NOMO-1 (cell line): ENCODE results near the gene ZNF580.

ENCODE experiments used
- DNase-seq, 2 experiments: peaks; one replicate each; lab custom pipeline; 2025; ENCODE audit not compliant: unreplicated experiment in 2 of 2; lab: John Stamatoyannopoulos, UW

The ZNF580 gene

DNA sequence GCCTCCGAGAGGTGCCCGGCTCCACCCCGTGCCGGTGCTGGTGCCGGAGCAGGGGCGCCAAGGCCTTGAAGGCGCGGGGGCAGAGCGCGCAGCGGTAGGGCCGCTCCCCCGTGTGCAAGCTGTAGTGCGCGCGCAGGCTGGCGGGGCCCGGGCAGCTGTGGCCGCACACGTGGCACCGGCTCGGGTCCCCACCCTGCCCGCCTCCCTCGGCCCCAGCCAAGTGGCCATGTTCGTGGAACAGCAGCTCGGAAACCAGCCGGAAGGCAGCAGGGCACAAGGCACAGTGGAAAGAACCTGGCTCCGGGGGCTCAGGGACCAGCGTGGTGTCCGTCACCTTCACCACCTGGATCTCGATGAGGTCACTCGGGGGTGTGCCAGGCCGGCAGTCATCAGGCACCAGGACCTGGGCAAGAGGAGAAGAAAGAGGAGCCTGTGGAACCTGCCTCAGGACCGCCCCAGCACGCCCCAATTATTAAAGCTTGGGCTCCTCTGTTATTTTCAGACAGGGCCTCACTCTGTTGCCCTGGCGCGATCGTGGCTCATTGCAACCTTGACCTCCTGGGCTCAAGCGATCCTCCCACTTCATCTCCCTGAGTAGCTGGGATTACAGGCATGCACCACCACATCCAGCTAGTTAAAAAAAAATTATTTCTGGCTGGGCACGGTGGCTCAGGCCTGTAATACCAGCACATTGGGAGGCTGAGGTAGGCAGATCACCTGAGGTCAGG is 18.4 kb upstream of the ZNF580 start:
- DNase-seq, result no peak

DNA sequence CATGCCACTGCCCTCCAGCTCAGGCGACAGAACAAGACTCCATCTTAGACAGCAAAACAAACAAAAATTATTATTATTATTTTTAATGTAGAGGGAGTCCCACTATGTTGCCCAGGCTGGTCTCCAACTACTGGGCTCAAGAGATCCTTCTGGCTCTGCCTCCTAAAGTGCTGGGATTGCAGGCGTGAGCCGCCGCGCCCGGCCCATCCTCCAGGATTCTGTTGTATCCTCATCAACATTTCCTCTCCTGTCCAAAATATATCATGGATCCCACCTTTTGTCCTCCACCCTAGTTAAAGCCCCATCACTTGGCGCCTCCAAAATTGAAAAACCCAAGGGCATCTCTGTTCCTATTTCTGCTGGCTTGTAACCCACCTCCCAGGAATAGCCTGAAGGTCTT is 17.7 kb upstream of the ZNF580 start:
- DNase-seq, result no peak

DNA sequence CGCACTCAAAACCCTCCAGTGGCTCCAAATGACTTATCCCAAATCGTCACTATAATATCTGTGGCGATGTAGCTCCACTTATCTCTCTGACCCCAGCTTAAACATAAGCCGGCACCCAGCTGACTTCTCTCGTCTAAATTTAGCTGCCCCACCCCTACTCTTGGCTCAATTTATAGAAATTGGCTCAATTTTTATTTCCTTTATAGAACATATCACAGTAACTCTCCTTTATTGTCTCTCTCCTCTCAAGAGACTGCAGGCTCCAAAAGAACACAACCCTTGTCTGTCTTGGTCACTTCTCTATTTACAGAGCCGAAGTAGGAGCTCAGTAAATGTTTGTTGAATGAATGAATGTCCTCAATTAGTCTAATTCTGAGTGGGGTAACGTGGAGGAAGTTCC is 17.2 kb upstream of the ZNF580 start:
- DNase-seq, result peak in 1 of 2 experiments; percentile 4

DNA sequence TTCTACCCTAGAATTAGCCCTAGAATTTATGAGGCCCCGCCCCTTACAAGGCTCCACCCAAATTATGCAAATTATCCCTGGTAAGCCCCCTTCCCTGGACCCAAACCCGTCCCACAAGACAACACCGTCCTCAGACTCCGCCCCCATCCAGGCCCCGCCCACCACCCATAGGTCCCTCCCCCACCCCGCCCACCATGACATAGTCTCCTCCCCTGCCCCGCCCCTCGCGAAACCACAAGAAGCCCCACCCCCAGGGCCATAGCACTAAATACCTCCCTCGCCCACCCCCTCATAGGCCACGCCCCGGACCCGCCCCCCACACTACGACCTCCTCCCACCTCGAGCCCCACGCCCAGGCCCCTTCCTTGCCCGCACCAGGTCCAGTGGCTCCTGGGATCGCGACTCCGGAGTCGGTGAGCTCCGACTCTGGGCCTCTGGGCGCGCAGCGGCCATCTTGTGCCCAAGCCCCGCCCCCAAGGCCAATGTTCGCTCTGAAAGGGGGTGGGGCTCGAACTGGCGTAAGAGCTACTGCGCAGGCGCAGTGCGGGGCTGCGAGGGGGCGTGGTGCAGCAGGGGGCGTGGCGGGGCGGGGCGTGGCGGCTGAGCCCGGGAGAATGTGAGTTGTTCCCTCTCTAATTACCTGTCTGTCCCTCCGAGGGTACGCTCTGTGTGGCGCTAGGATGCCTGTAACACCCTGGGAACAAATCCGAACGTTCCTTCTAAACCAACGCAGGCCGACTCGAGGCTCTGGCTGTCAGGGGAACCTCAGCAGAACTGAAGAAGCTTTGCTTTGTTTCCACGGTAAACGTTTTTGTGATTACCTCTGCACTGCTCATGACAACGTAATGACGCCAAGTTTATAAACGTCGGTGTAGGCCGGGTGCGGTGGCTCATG is 16.4 kb upstream of the ZNF580 start, which contains the start of gene ZNF784:
Gene ZNF784 (minus strand): TSS at position 458 of the 895 bp plus-strand sequence. CDS start 5 bp downstream, at position 453.
- peak; percentile 88 to 99 for DNase-seq

DNA sequence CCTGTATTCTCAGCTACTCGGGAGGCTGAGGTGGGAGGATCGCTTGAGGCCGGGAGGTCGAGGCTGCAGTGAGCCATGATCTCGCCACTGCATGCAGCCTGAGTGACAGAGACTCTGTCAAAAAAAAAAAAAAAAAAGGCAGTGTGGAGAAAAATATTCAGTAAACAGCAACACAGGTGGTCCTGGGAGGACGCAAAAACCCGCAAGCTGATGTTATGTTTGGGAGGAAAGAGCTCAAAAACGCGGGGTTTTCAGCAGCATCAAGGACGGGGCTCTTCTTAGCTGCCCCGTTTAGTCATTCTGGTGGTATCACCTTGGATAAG is 15.8 kb upstream of the ZNF580 start:
- no peak for DNase-seq

DNA sequence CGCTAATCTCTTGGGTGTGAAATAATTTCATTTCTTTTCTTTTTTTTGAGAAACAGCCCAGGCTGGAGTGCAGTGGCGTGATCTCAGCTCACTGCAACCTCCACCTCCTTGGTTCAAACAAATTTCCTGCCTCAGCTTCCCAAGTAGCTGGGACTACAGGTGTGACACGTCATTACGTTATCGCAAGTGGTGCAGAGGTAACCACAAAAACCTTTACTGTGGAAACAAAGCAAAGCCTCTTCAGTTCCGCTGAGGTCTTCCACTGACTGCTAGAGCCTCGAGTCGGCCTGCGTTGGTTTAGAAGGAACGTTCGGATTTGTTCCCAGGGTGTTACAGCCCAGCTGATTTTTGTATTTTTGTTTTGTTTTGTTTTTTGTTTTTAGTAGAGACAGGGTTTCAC is 14.5 kb upstream of the ZNF580 start:
- no peak for DNase-seq

DNA sequence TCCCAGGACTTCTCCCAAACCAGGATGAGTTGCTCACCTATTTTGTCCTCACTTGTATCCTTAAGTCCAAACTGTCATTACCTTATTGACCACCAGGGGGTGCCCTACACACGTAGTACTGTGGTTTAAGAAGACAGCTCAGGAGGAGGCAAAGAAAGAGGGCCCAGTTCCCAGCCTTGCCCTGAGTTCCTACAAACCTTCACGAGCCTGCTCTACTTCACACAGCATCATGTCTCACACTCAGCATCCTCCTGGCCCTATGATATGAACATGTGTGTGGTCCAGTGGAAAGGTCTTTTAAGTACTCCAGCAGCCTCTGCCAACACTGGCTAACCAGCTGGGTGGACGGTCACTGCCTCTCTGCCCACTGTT is 8.4 kb upstream of the ZNF580 start:
- DNase-seq, result peak; percentile 60 to 88

DNA sequence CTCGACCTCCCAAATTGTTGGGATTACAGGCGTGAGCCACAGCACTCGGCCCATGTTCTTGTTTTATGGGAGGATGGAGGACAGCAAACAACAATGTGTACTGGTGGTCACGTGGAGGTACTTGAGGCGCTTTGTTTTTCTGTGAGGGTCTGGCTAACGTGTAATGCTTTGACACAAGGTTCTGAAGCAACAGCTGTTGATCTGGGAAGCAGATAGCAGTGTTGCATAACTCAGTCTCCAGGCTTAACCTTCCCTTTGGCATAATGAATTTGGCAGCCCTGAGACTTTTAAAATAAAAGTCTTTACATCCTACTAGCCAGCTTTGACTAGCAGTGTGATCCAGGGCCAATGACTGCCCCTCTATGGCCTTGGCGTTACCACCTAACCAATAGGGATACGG is 6.9 kb upstream of the ZNF580 start:
- DNase-seq, result no peak

DNA sequence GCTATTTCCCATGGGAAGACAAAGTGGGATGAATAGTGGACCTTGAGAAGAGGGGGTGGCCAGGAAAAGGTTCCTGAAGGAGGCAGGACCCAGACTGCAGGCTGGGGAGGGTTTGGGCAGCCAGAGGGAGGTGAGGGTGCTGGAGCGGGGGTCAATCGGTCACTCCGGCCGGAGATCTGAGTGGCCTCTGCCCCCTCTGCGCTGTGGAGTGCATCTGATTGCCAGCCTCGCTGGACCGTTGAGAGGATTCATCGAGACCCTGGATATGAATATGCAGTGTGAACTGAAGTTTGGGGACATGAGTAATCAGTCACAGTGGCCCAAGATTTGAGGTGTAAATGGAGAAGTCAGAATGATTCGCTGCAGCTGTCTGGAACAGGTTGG is 5.5 kb upstream of the ZNF580 start:
- peak in 1 of 2 experiments; percentile 8 for DNase-seq

DNA sequence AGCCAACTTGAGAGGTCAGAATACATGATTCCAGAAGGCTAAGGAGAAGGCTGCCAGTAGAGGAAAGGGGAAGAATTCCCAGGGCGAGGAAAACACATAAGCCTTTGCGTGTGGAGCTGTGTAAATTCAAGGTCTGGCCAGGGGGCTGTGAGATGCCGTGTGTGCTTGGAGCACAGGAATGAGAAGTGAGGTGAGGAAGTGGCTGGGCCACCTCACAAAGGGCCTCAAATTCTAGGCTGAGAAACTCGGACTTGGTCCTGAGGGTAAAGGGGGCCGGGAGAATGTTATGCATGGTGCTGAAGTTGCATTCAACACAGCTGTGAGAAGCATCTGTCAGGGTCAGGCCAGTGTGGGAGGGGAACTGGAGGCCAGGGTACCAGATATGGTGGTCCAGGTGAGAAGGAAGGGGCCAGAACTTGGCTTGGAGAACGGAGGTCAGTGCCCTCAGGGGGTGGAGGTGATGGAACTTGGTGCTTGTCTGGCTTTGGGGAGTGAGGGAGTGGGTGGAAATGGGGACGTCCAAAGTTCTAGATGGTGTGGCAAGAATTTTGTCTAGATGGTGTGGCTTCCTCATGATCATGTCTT is 4.9 kb upstream of the ZNF580 start:
- DNase-seq, result no peak

DNA sequence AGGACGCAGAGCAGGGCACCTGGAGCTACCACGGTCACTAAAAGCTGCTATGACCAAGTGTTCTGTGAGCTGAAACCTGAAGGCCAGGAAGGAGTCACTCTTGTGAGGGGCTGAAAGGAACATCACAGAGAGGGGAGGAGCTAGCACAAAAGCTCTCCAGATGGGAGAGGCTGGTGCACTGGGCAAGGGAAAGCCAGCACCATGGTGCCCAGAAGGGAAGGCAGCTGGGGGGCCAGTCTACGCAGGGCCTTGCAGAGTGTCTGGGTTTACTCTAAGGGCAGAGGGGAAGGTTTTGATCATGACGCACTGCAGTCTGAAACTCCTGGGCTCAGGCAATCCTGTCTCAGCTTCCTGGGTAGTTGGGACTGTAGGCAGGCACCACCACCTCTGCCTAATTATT is 4.1 kb upstream of the ZNF580 start:
- no peak for DNase-seq

DNA sequence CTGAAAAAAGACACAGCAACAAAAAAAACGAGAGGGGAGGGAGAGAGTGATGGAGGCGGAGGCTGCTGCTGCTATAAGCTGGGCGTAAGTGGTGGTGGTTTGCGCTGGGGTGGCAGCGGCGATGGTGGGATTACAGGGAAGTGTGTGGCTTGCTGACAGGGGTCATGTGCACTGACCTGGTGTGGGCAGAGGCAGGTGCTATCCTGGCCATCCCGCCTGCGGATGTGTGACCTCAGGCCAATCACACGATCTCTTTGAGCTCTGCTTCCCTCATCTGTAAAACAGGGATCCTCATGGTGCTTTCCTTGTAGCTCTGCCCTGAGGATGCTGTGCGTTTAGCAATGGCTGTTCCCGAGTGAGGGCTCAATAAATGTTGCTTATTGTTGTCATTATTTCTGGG is 3.3 kb upstream of the ZNF580 start:
- DNase-seq, result no peak

DNA sequence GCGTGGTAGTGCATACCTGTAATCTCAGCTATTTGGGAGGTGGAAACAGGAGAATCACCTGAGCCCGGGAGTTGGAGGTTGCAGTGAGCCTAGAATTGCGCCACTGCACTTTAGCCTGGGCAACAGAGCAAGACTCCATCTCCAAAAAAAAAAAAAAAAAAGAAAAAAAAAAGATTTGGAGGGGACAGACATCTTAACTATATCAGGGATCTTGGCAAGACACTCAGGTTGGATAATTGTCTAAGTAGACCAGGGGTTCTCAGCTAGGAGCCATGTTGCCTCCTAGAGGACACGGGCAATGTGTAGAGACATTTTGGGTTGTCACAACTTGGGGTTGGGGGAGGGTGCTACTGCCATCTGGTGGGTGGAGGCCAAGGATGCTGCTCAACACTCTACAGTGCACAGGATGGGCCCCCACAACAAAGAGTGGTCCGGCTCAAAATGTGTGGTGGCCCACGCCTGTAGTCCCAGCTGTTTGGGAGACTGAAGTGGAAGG is 1.9 kb upstream of the ZNF580 start:
- DNase-seq, result no peak

DNA sequence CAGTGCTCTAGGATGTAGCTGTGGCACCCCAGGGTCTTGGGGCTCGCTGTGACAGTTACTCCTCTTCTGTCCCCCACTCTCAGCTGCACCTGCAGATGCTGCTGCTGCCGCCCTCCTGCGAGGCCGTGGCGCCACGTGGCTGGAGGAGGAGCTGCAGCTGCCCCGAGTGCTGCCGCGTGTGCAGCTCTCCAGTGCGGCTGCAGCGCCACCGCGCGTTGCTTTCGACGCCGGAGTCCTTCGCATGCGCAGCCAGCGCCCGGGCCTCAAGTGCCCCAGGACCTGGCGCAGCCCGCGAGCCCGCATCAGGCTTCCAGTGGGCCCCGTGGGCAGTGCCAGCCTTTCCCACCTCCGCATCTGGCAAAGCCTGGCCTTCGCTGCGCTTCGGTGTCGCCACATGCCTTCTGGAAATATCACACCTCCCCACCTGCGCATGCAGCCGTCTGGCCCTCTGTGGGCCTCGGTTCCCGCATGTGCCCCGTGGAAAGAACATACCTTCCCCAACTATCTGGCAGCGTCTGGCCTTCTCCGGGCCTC is 692 bp upstream of the ZNF580 start:
- DNase-seq, result no peak

DNA sequence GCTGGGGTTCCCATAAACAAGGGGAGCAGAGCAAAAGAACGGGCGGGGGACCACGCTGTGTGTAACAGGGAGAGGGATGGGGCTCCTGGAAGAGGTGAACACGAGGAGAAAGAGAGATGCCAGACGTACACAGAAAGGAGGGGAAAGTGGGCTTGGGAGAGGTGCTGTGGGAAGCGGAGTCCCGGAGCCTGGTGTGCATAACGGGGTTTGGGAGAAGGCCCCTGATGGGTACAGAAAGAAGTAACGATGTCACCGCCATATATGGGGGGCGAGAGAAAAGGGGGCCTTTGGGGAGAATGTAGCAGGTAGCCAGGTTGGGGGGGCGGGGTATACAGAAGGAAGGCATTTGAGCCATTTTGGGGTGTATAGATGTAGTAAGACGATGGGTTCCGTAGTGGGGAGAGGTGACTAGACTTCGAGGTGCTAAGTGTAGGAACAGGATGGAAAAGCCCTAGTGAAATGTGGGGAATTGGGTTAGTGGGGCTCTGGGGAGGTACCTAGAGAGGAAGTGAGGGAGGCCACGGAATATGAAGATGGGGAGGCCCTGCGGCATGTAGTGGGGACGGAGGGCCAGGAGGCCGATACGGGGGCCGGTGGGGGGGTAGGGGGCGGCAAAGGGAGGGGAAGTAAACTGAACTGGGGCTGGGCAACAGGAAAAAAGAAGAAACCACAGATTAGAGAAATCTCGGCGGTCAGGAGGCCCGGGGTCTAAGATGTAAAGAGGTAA is 787 bp downstream of the ZNF580 start:
- peak in 1 of 2 experiments; percentile 29 for DNase-seq

DNA sequence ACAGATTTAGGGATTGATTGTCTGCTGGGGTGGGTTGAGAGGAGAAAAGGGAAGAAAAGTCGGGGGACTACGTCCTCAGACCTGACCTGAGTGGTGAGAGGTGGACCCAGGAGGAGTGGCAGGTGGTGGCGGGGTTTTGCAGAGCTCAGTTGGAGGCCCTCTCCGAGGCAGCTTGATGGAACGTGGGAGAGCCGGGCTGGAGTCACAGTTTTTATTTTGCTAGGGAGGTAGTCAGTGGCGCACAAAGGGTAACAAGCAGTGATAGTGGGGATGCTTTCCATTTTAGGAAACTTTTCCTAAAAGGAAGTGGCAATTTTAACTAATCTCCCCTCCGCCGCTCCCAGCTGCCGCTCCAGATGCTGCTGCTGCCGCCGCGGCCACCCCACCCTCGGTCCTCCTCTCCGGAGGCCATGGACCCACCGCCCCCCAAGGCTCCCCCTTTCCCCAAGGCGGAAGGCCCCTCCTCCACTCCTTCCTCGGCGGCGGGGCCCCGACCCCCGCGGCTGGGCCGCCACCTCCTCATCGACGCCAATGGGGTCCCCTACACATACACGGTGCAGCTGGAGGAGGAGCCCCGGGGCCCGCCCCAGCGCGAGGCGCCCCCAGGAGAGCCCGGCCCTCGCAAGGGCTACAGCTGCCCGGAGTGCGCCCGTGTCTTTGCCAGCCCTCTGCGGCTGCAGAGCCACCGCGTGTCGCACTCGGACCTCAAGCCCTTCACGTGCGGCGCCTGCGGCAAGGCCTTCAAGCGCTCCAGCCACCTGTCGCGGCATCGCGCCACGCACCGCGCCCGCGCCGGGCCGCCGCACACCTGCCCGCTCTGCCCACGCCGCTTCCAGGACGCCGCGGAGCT is 1.6 kb downstream of the ZNF580 start:
- no peak for DNase-seq

DNA sequence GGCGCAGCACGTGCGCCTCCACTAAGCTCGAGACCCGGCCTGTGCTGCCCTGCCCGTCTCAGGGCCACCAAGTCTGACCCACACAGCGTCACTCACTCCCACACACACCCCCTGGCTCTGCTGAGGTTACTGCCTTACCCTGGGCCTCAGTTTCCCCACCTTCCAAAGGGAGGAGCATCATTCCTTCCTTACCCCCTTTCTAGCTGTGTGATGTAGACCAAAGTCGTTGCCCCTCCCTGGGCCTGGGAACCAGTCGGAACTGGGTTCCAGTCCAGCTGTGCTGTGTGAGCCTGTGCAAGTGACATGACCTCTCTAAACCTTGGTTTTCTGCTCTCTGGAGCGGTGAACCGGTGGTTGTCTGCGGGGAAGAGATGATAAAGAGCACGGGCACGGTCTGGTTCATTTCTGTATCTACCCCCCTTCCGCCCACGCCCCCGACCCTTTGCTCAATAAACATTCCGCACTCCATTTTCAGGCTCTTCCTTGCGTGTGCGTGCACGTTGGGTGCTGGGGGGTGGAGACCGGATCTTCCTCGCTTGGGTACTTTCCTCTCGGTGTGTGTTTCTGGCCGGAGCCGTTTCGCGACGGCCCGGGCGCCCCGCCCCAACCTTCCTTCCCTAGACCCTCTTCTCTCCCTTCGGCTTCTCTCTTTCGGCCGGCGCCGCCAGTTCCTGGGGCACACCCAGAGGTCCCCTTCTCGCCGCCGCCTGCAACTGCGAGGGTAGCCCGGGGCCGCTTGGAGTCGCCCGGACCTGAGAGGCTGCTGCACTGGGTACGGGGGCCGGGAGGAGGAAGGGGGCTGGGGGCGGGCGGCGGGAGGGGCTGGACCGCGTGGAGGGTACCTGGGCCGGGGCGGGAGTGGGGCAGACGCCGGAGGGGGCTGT is 2.4 kb downstream of the ZNF580 start, which contains the start of gene ZNF581:
Gene ZNF581 (plus strand): TSS at position 647 of the 884 bp plus-strand sequence. CDS start 923 bp downstream, outside the sequence.
- peak; percentile 66 to 68 for DNase-seq

DNA sequence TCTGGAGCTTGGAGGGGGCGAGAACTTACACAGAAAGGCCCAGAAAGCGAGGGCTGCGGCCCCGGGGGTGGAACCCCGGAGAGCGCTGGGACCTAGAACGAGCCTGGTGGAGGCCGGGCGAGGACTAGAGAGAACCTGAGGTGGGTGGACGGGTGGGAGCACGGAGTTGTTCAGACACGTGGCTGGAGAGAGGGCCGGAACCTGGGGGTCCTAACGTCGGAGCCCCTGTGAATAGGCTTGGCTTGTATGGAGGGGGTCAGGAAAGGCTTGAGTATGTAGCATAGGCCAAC is 3.0 kb downstream of the ZNF580 start:
- no peak for DNase-seq
